Left cardiac atrium (tissue), 4 donors: Measurements from ENCODE around the gene AXIN2. TPM values are rescaled to one million over a fixed set of nuclear protein-coding genes. Genes with fewer than 3 reads are reported as not detected.

Source experiments
- ATAC-seq, 2 donors: fragments of 200-7000 bp; cut with Tn5 transposase; one replicate each; pipeline ENCODE4 v1.9.1; 2020; ENCODE audit warnings: mild to moderate bottlenecking in 2 of 2, moderate library complexity in 2 of 2
- DNase-seq: peaks from one replicate; pipeline ENCODE4 v3.0.0-alpha.2; 2020
- intact Hi-C, 2 donors: fragments of 100-400 bp; cut with DNase I; formaldehyde crosslinking; loops; one replicate each; pipeline versions ENCODE4 v1.14.1 to v1.15.1; 2022 to 2023
- total RNA-seq, 2 donors: library from RNA; stranded (reverse); fragmentation: NEBNext Ultra II Directional; extraction: Animal tissue kit (Norgen Biotek cat#: 25700); gene quantifications; one replicate each; pipeline ENCODE4 v1.2.1, GENCODE V29; 2021
- donor health status: DM: no; HTN: yes; CAD: no.
- donor health status: DM: no; HTN: yes; CAD: no; lungs with severe emphysema.
- donor health status: DM: yes; HTN: yes; CAD: no.
- donor health status: Dilated cardiomyopathy.

The AXIN2 gene
- total RNA-seq, 2 donors from 2014 or later: 16.4 to 28.5 TPM

GRCh38 chr17:65558311-65558682 is 3.2 kb downstream of the AXIN2 start:
- DNase-seq (no peak), ATAC-seq (no peak)
- intact Hi-C loops: loop anchor here (2.0 to 10.0 kb wide), 3 partner anchors 93 to 266 kb away; no protein-coding TSS in a partner anchor

DNA sequence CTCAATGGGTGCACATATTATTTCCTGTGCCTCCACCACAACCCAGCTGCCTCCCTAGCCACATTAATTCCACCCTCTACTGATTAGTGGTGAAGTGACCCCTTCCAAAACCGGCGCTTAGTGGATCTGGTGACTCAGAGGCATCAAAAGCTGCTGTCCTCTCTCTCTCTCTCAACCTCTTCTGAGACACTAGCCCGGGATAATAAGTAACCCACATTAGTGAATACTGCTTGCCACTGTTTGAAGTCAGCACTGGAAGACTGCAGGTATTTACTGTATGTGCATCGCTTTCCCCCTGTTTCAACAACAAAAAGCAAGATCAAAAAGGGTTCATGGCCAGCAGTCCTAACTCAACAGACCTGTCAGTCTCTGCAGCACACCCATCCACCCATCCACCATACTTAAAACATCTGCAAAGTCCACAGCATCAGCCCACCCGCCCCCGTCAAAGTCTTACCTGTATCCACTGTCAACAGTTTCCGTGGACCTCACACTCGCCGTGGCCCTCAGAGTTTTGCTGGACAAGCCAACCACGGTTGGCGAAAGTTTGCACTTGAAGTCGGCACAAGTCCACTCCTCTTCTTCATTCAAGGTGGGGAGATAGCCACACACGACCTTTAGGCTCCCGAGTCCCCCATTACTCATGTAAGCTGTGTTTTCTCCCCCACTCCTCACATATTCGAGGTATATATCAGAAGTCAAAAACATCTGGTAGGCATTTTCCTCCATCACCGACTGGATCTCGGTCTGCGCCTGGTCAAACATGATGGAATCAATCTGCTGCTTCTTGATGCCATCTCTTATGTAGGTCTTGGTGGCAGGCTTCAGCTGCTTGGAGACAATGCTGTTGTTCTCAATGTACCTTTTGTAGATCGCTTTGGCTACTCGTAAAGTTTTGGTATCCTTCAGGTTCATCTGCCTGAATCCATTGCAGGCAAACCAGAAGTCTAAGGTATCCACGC is 3.8 kb downstream of the AXIN2 start:
- peak; percentile 33 for DNase-seq
- ATAC-seq: peak in 1 of 2 donors; percentile 19
- intact Hi-C loops: loop anchor here (2.0 to 10.0 kb wide), 3 partner anchors 93 to 265 kb away; no protein-coding TSS in a partner anchor

DNA sequence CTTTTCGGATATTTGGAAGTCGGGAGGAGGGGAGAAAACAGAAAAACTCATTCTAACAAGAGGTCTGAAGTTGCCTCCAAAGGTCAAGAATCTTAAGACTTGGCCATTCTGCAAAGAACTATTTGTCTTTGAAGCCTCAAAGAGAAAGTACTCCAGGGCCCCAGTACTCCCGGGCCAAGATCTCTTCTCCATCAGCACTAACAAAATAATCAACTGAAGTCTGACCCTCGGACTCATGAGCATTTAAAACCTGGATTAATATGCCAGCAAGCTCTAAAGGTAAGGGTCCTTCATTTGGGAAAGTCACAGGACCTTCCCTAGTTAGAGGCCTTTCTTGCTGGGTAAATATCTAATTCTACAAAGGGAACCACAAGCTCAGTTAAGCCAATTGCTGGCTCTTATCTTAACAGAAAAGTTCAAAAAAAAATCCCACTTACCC is 4.5 kb downstream of the AXIN2 start:
- intact Hi-C loops: loop anchor here (5.0 to 10.0 kb wide), 2 partner anchors 92 to 265 kb away; no protein-coding TSS in a partner anchor
- ATAC-seq: no peak
- no peak for DNase-seq

GRCh38 chr17:65556014-65556909 is 5.2 kb downstream of the AXIN2 start:
- DNase-seq (peak; percentile 86), ATAC-seq (peak; percentile 23 to 33)
- intact Hi-C loops: loop anchor here (5.0 to 10.0 kb wide), 2 partner anchors 91 to 264 kb away; no protein-coding TSS in a partner anchor

DNA sequence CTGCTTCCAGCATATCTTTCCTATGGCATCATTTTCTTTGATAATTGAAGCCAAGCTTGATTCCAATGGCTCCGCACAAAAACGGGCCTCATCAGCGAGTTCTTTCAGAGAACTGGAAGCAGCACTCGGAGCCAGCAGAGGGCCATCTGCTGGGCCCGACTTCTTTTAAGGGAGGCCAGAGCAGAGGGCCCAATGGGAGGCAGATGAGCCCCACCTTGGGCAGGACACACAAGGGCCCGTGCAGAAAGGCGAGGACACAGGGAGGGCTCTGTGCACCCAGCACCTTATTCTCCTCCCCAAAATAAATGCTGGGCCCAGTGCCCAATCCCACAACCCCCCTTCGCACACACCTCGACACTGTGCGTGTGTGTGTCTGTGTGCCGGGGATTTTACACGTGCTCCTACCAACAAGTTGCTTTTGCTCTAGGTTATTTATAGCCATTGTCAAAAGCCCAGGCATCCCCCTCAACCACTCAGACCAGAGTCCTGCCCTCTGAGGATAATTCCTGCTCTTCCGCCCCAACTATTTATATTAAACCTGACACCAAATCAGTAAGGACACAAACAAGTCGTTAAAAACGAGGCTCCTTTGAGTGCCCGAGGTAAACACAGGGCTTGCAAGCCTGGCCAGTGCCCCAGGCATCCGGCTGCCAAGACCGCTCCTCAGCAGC is 6.8 kb downstream of the AXIN2 start:
- ATAC-seq: peak; percentile 58 to 67
- intact Hi-C loops: loop anchor here (5.0 to 10.0 kb wide), 2 partner anchors 90 to 262 kb away; no protein-coding TSS in a partner anchor
- peak; percentile 49 for DNase-seq

GRCh38 chr17:65553646-65554552 is 7.5 kb downstream of the AXIN2 start:
- DNase-seq: no peak
- intact Hi-C loops: loop anchor here in 1 of 2 donors (10.0 kb wide), 1 partner anchor 89 kb away; no protein-coding TSS in a partner anchor

GRCh38 chr17:65553009-65553645 is 8.3 kb downstream of the AXIN2 start:
- peak in 1 of 2 donors; percentile 6 for ATAC-seq
- intact Hi-C loops: loop anchor here in 1 of 2 donors (10.0 kb wide), 1 partner anchor 88 kb away; no protein-coding TSS in a partner anchor
- DNase-seq: no peak

More at GRCh38 chr17:65553646-65554552, 7.5 kb downstream of the AXIN2 start:
- ATAC-seq: peak in 1 of 2 donors; percentile 0

DNA sequence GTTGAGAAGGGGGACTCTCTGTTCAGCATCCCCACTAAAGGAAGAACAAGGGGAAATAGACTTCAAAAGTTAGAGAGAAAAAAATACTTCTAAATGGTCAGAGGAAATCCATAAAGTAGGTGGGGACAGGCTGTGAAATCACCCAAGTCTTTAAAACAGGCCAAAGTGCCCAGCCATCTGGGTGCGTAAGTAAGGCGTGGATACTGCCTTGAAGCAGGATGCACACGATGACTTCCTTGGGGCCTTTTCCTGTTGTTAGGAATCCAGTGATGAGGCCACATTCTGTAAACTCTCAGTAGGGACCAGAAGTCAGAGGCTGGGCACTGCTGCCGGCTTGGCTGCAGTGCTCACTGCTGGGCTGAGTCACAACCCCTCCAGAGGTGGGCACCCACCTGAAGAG is 9.2 kb downstream of the AXIN2 start:
- intact Hi-C loops: loop anchor here in 1 of 2 donors (10.0 kb wide), 1 partner anchor 87 kb away; no protein-coding TSS in a partner anchor

GRCh38 chr17:65551267-65552040 is 10.0 kb downstream of the AXIN2 start:
- DNase-seq (peak; percentile 14), ATAC-seq (no peak)

More for the DNA sequence above, 9.2 kb downstream of the AXIN2 start:
- ATAC-seq (no peak), DNase-seq (no peak)

DNA sequence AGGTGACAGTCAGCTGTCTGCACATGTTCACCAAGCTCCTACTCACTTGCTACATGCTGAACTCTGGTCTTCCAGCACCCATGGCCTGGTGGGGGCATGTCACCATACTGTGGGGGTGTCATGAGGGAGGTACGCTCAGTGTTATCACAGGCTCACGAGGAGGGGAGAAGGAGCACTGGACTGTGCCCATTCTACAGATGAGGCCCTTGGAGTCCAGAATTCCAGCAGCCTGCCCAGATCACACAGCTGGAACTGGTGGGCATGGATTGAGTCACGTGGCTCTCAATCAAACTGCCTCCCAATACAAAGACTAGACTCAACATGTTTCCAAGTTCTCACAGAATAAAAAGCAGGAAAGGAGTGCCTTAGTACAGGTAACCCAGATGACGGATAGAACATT is 10.7 kb downstream of the AXIN2 start:
- no peak for DNase-seq
- intact Hi-C loops: loop anchor here in 1 of 2 donors (10.0 kb wide), 1 partner anchor 86 kb away; no protein-coding TSS in a partner anchor
- no peak for ATAC-seq

More at GRCh38 chr17:65551267-65552040, 10.0 kb downstream of the AXIN2 start:
- intact Hi-C loops: loop anchor here in 1 of 2 donors (10.0 kb wide), 1 partner anchor 87 kb away; no protein-coding TSS in a partner anchor

DNA sequence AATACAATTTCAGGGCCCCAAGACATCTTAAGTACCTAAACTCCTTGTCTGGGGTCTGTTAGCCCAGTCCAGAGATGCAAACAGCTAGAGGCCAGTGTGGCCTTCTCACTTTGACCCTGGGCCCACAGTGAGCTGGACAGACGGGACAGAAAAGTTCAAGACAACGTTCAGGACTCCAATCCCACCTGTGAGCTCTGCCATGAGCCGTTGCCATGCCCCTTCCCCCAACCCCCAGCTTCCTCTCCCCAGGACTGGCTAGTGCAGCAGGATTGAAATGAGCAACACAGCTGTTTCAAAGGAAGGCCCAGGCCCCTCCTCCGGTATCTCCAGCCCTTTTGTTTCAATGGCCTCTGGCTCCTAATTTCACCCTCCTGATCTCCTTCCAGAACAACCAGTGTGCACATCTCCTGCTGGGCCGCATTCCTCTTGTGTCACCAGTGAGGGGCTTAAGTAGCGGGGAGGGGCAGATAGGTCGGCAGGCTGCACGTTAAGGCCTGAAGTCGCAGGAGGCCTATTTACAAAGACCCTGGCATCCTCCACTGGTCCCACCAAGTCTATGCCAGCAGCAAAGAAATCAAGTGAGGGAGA is 11.3 kb downstream of the AXIN2 start:
- ATAC-seq (no peak), DNase-seq (no peak)
- intact Hi-C loops: loop anchor here in 1 of 2 donors (10.0 kb wide), 1 partner anchor 85 kb away; no protein-coding TSS in a partner anchor

GRCh38 chr17:65548269-65548969 is 13.0 kb downstream of the AXIN2 start:
- intact Hi-C loops: no loop called here
- DNase-seq: no peak
- ATAC-seq: no peak

DNA sequence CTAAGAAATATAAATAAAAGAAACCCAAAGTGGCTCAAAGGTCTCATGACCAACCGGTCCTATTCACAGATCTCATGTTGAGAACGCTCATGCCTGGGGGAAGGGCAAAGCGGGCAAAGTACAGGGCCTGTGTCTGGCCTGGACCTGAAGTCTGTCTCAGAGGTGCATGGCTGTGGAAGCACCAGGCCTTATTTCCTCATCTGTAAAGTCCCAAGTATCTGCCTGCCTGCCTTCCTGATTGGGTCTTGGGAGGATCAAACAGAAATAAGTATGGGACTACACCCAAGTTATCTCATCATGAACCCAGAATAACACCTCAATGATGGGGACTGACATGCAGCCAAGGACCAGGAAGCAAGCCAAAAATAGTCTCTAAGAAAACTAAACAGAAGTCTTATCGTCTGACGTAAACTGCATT is 14.2 kb downstream of the AXIN2 start:
- peak; percentile 23 for DNase-seq

GRCh38 chr17:65546579-65546978 is 14.9 kb downstream of the AXIN2 start:
- intact Hi-C loops: no loop called here
- ATAC-seq (no peak), DNase-seq (no peak)

More for the DNA sequence above, 14.2 kb downstream of the AXIN2 start:
- peak; percentile 62 to 77 for ATAC-seq
- intact Hi-C loops: no loop called here
